GM06990 (cell line): ENCODE measurements around the gene CACHD1.
A peak's percentile ranks its signal among the peaks of the same experiment; 100 is the strongest.

ENCODE experiments used
- DNase-seq: peaks from one replicate; pipeline ENCODE4 v3.0.0-alpha.2; 2011; ENCODE audit not compliant: insufficient read length; ENCODE audit errors: extremely low read depth
- H3K27me3 ChIP-seq: replicated peaks from 2 replicates; pipeline ENCODE4 v1.6.0; 2011; ENCODE audit warnings: low read length; ENCODE audit not compliant: control insufficient read depth, insufficient read depth
- H3K36me3 ChIP-seq: 2 replicates; pipeline ENCODE4 v1.5.1; 2011; ENCODE audit warnings: low read length; ENCODE audit not compliant: control insufficient read depth, insufficient read depth
- H3K4me3 ChIP-seq: replicated peaks from 2 replicates; pipeline ENCODE4 v1.5.1; 2011; ENCODE audit warnings: low read depth, mild to moderate bottlenecking, control low read depth, low read length
- CTCF ChIP-seq: IDR thresholded peaks from 2 replicates; pipeline ENCODE4 v1.5.1; 2011; ENCODE audit warnings: low read length, control low read depth, mild to moderate bottlenecking, inconsistent platforms; ENCODE audit not compliant: insufficient read depth, poor library complexity, severe bottlenecking

Gene CACHD1

GRCh38 chr1:64685765-64686341 lies 215.9 kb downstream of the CACHD1 start:
- TF ChIP-seq CTCF, result no peak
- no peaks in the 10 kb centered on the region for H3K36me3 ChIP-seq

GRCh38 chr1:64686828-64687724 lies 217.1 kb downstream of the CACHD1 start:
- Histone ChIP-seq H3K27me3 (no peaks in the 10 kb centered on the region; the same call in 1 of the 2 replicates), H3K36me3 (no peaks in the 10 kb centered on the region), H3K4me3 (no peak overlapping the region)
- TF ChIP-seq CTCF, result peak; percentile 84
- DNase-seq, result no peak

More at GRCh38 chr1:64685765-64686341, 215.9 kb downstream of the CACHD1 start:
- no peak for DNase-seq
- Histone ChIP-seq H3K4me3 (no peak overlapping the region), H3K27me3 (no peaks in the 10 kb centered on the region)

GRCh38 chr1:64687725-64688327 lies 217.9 kb downstream of the CACHD1 start:
- DNase-seq, result no peak
- no peaks in the 10 kb centered on the region for H3K36me3 ChIP-seq
- H3K27me3 ChIP-seq, result no peaks in the 10 kb centered on the region; the same call in 1 of the 2 replicates
- H3K4me3 ChIP-seq, result no peak overlapping the region
- no peak for TF ChIP-seq CTCF

- no peak for TF ChIP-seq CTCF
- Histone ChIP-seq H3K27me3 (no peaks in the 10 kb centered on the region; the same call in 1 of the 2 replicates), H3K36me3 (no peaks in the 10 kb centered on the region), H3K4me3 (no peak overlapping the region)
- DNase-seq, result no peak
These were observed 221.7 kb downstream of the CACHD1 start for GRCh38 chr1:64691626-64692025.

- Histone ChIP-seq H3K4me3 (no peak overlapping the region), H3K36me3 (no peaks in the 10 kb centered on the region), H3K27me3 (no peaks in the 10 kb centered on the region; the same call in 1 of the 2 replicates)
- no peak for TF ChIP-seq CTCF
- DNase-seq, result no peak
These were observed 223.0 kb downstream of the CACHD1 start for GRCh38 chr1:64692911-64693310.
